Prostate gland (tissue), 2 donors: ENCODE results near the gene SCFD2. TPM values are rescaled to one million over a fixed set of nuclear protein-coding genes. Genes with fewer than 3 reads are reported as not detected.

ENCODE experiments used
- DNase-seq: peaks from one replicate; pipeline ENCODE4 v3.0.0-alpha.2; 2019; ENCODE audit warnings: low spot score
- H3K27ac ChIP-seq, 2 donors: fragments of 200-600 bp; sonication (generic); 2 replicates each; pipeline ENCODE4 v1.5.1; 2017 to 2019
- H3K27me3 ChIP-seq: fragments of 200-600 bp; sonication (generic); replicated peaks from 2 replicates; pipeline ENCODE4 v1.5.1; 2019; ENCODE audit not compliant: insufficient read depth
- H3K36me3 ChIP-seq, 2 donors: fragments of 200-600 bp; sonication (generic); 1 replicate in 1 of 2; 2 replicates in 1 of 2; pipeline versions ENCODE4 v1.5.1 to v1.8.1; 2017 to 2019
- H3K4me1 ChIP-seq: fragments of 200-600 bp; sonication (generic); replicated peaks from 2 replicates; pipeline ENCODE4 v1.5.1; 2019
- H3K4me3 ChIP-seq, 2 donors: fragments of 200-600 bp; sonication (generic); 2 replicates each; pipeline ENCODE4 v1.5.1; 2017 to 2019
- H3K9me3 ChIP-seq: fragments of 200-600 bp; sonication (generic); 2 replicates; pipeline ENCODE4 v1.5.1; 2017
- CTCF ChIP-seq, 4 experiments: fragments of 200-600 bp in 2 of 4; fragments of 450-650 bp in 2 of 4; sonication (generic) in 2 of 4; IDR thresholded peaks; 1 replicate in 3 of 4; 2 replicates in 1 of 4; pipeline ENCODE4 v1.5.1; 2016 to 2019; ENCODE audit warnings: antibody characterized with exemption in 4 of 4, mild to moderate bottlenecking in 2 of 4, moderate library complexity in 2 of 4
- POLR2A ChIP-seq: fragments of 450-650 bp; IDR thresholded peaks from one replicate; pipeline ENCODE4 v1.6.1; 2016; ENCODE audit warnings: antibody characterized with exemption, mild to moderate bottlenecking
- POLR2AphosphoS5 ChIP-seq: sonication (generic); formaldehyde crosslinking; IDR thresholded peaks from one replicate; pipeline ENCODE4 v1.6.1; 2017; ENCODE audit warnings: antibody characterized with exemption
- WGBS: methylation state at CpG from one replicate; pipeline ENCODE4 v1.1.5; 2018; 5-methylcytosine and 5-hydroxymethylcytosine counted together
- intact Hi-C: fragments of 100-400 bp; cut with DNase I; formaldehyde crosslinking; loops from one replicate; pipeline ENCODE4 v1.14.2; 2022
- total RNA-seq, 2 donors: library from RNA; depleted of rRNA; stranded (reverse); fragments of >200 nt; gene quantifications; one replicate each; pipeline ENCODE4 v1.1.0, GENCODE V29; 2016

The SCFD2 gene
- total RNA-seq, 2 donors from 2014 or later = 10.7 to 21.1 TPM

- no peak overlapping the region for H3K27ac ChIP-seq
- H3K4me1 ChIP-seq = no peaks in the 10 kb centered on the region
- no peaks in the 10 kb centered on the region for H3K9me3 ChIP-seq
- TF ChIP-seq CTCF (IDR thresholded peaks at IDR 0.05) = no peak
- no peak for TF ChIP-seq POLR2A
- no peak for TF ChIP-seq POLR2AphosphoS5
- DNase-seq = no peak
- no peaks in the 10 kb centered on the region for H3K36me3 ChIP-seq
- no peaks in the 10 kb centered on the region for H3K27me3 ChIP-seq
- intact Hi-C loops = no loop called here
- peak overlapping the region; percentile 57 for H3K4me3 ChIP-seq
- WGBS = 43% methylated on average over 26 of the region's 26 CpGs
Observed at GRCh38 chr4:52861171-52861823, 504.6 kb downstream of the SCFD2 start.

- H3K36me3 ChIP-seq = no peaks in the 10 kb centered on the region
- no peak overlapping the region for H3K27ac ChIP-seq
- no peaks in the 10 kb centered on the region for H3K27me3 ChIP-seq
- intact Hi-C loops = no loop called here
- TF ChIP-seq POLR2A (no peak), CTCF (IDR thresholded peaks at IDR 0.05) (no peak), POLR2AphosphoS5 (no peak)
- no peaks in the 10 kb centered on the region for H3K4me1 ChIP-seq
- H3K4me3 ChIP-seq = no peak overlapping the region
- DNase-seq = no peak
- WGBS = 95% methylated on average over 2 of the region's 2 CpGs
- no peaks in the 10 kb centered on the region for H3K9me3 ChIP-seq
Observed at GRCh38 chr4:52860361-52860760, 505.5 kb downstream of the SCFD2 start.

- Histone ChIP-seq H3K27ac (no peak overlapping the region), H3K27me3 (no peaks in the 10 kb centered on the region), H3K36me3 (no peaks in the 10 kb centered on the region), H3K4me1 (no peaks in the 10 kb centered on the region), H3K4me3 (no peak overlapping the region), H3K9me3 (no peaks in the 10 kb centered on the region)
- intact Hi-C loops = no loop called here
- TF ChIP-seq POLR2AphosphoS5 = no peak
- TF ChIP-seq CTCF (IDR thresholded peaks at IDR 0.05) = no peak
- no peak for TF ChIP-seq POLR2A
- WGBS = 100% methylated on average over 1 of the region's 1 CpG
- no peak for DNase-seq
Observed at GRCh38 chr4:52856801-52857200, 509.1 kb downstream of the SCFD2 start.

- Histone ChIP-seq H3K27ac (no peak overlapping the region), H3K9me3 (no peaks in the 10 kb centered on the region), H3K4me1 (no peaks in the 10 kb centered on the region), H3K27me3 (no peaks in the 10 kb centered on the region), H3K4me3 (no peak overlapping the region), H3K36me3 (no peaks in the 10 kb centered on the region)
- intact Hi-C loops = no loop called here
- DNase-seq = no peak
- TF ChIP-seq CTCF (IDR thresholded peaks at IDR 0.05) = no peak
- no peak for TF ChIP-seq POLR2AphosphoS5
- TF ChIP-seq POLR2A = no peak
Observed at GRCh38 chr4:52853351-52853750, 512.5 kb downstream of the SCFD2 start.

GRCh38 chr4:52852711-52853110 is 513.1 kb downstream of the SCFD2 start:
- Histone ChIP-seq H3K36me3 (no peaks in the 10 kb centered on the region), H3K27ac (no peak overlapping the region), H3K27me3 (no peaks in the 10 kb centered on the region), H3K9me3 (no peaks in the 10 kb centered on the region), H3K4me3 (no peak overlapping the region), H3K4me1 (no peaks in the 10 kb centered on the region)
- no peak for DNase-seq
- TF ChIP-seq POLR2AphosphoS5 (no peak), CTCF (IDR thresholded peaks at IDR 0.05) (no peak), POLR2A (no peak)
- intact Hi-C loops = no loop called here
- WGBS = 38% methylated on average over 3 of the region's 3 CpGs
